PC-9 (cell line): Measurements from ENCODE around the gene ACTR5. TPM values are rescaled to one million over a fixed set of nuclear protein-coding genes. Genes with fewer than 3 reads are reported as not detected.
"Not testable (repeated sequence)": the region's sequence is repeated elsewhere in the genome, so short reads cannot be mapped to it uniquely, and the experiment has no call there.

ENCODE experiments used
- BruUV-seq: library from RNA; stranded (reverse); fragments of 400-500 nt; replicated peaks from 2 replicates; lab custom pipeline; 2021; lab: Mats Ljungman, UMichigan
- CTCF ChIA-PET: fragments of 300-600 bp; sonication (Branson Sonifier 250); formaldehyde crosslinking; loops from one replicate; lab custom pipeline; 2022; ENCODE audit warnings: antibody characterized with exemption; lab: Charles Lee
- POLR2A ChIA-PET: fragments of 300-600 bp; sonication (Branson Sonifier 250); formaldehyde crosslinking; loops from one replicate; lab custom pipeline; 2022; ENCODE audit warnings: antibody characterized with exemption; ENCODE audit not compliant: unreplicated experiment; lab: Charles Lee
- DNase-seq, 2 experiments: peaks; one replicate each; pipeline versions ENCODE4 v3.0.0 to v3.0.0-alpha.2; 2015 to 2022; ENCODE audit warnings: mixed read lengths in 1 of 2
- H2AFZ ChIP-seq: fragments of 200-600 bp; sonication (generic); 2 replicates; pipeline ENCODE4 v1.8.1; 2017; ENCODE audit warnings: antibody characterized with exemption
- H3F3A ChIP-seq: fragments of 200-600 bp; sonication (generic); 2 replicates; pipeline ENCODE4 v1.8.1; 2017; ENCODE audit warnings: antibody characterized with exemption, mild to moderate bottlenecking, low read depth; ENCODE audit not compliant: insufficient read depth
- H3K27ac ChIP-seq: fragments of 200-600 bp; sonication (generic); 2 replicates; pipeline ENCODE4 v1.6.1; 2016; ENCODE audit warnings: mixed run types
- H3K27me3 ChIP-seq: fragments of 200-600 bp; sonication (generic); 2 replicates; pipeline ENCODE4 v1.6.1; 2016; ENCODE audit warnings: low read depth, mixed run types; ENCODE audit not compliant: insufficient read depth
- H3K36me3 ChIP-seq: fragments of 200-600 bp; sonication (generic); 2 replicates; pipeline ENCODE4 v1.6.1; 2016; ENCODE audit warnings: low read depth, mixed run types
- H3K4me1 ChIP-seq: fragments of 200-600 bp; sonication (generic); replicated peaks from 2 replicates; pipeline ENCODE4 v1.6.1; 2016; ENCODE audit warnings: mixed run types; ENCODE audit not compliant: insufficient read depth
- H3K4me2 ChIP-seq: fragments of 200-600 bp; sonication (generic); 2 replicates; pipeline ENCODE4 v1.6.1; 2017; ENCODE audit warnings: mixed run types
- H3K4me3 ChIP-seq: fragments of 200-600 bp; sonication (generic); 2 replicates; pipeline ENCODE4 v1.6.1; 2016; ENCODE audit warnings: mixed run types
- H3K79me2 ChIP-seq: fragments of 200-600 bp; sonication (generic); 2 replicates; pipeline ENCODE4 v1.6.1; 2017; ENCODE audit warnings: low read depth, mixed run types
- H3K9me2 ChIP-seq: fragments of 200-600 bp; sonication (generic); 2 replicates; pipeline ENCODE4 v1.8.1; 2017; ENCODE audit warnings: mild to moderate bottlenecking; ENCODE audit not compliant: insufficient read depth
- H3K9me3 ChIP-seq: fragments of 200-600 bp; sonication (generic); 2 replicates; pipeline ENCODE4 v1.8.1; 2016; ENCODE audit warnings: low read depth; ENCODE audit not compliant: insufficient read depth
- H4K20me1 ChIP-seq: fragments of 200-600 bp; sonication (generic); 2 replicates; pipeline ENCODE4 v1.8.1; 2017; ENCODE audit not compliant: insufficient read depth
- EZH2 ChIP-seq: fragments of 200-600 bp; sonication (generic); IDR thresholded peaks from 2 replicates; pipeline ENCODE4 v1.8.0; 2017; ENCODE audit warnings: antibody characterized with exemption, low read depth
- intact Hi-C: fragments of 100-400 bp; cut with micrococcal nuclease; formaldehyde crosslinking; loops from one replicate; pipeline ENCODE4 v1.10.0; 2022; ENCODE audit not compliant: unreplicated experiment
- total RNA-seq: library from RNA; stranded (reverse); gene quantifications from 2 replicates; pipeline ENCODE4 v1.2.3, GENCODE V29; 2021
- TF ChIP-seq, protein P1 (sequence below): fragments of 200-600 bp; sonication (generic); conservative IDR thresholded peaks from 2 replicates; pipeline ENCODE4 v1.6.1; 2017; ENCODE audit warnings: mixed run types, antibody characterized with exemption, mild to moderate bottlenecking, moderate library complexity

Gene ACTR5
- total RNA-seq, 1 experiment from 2014 or later = 7.8 TPM

GRCh38 chr20:38791291-38791690 lies 43.0 kb downstream of the ACTR5 start:
- no peak for DNase-seq
- no peak for TF ChIP-seq EZH2
- TF ChIP-seq, protein P1, sequence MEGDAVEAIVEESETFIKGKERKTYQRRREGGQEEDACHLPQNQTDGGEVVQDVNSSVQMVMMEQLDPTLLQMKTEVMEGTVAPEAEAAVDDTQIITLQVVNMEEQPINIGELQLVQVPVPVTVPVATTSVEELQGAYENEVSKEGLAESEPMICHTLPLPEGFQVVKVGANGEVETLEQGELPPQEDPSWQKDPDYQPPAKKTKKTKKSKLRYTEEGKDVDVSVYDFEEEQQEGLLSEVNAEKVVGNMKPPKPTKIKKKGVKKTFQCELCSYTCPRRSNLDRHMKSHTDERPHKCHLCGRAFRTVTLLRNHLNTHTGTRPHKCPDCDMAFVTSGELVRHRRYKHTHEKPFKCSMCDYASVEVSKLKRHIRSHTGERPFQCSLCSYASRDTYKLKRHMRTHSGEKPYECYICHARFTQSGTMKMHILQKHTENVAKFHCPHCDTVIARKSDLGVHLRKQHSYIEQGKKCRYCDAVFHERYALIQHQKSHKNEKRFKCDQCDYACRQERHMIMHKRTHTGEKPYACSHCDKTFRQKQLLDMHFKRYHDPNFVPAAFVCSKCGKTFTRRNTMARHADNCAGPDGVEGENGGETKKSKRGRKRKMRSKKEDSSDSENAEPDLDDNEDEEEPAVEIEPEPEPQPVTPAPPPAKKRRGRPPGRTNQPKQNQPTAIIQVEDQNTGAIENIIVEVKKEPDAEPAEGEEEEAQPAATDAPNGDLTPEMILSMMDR = no peak
- Histone ChIP-seq H3K36me3 (no peaks in the 10 kb centered on the region), H3K27me3 (no peaks in the 10 kb centered on the region), H3K4me1 (peaks cover 17% of the 10 kb centered on the region), H3K27ac (no peak overlapping the region), H3K79me2 (no peaks in the 10 kb centered on the region), H2AFZ (no peak overlapping the region), H3F3A (peaks cover 7% of the 10 kb centered on the region), H3K9me3 (no peaks in the 10 kb centered on the region), H4K20me1 (no peaks in the 10 kb centered on the region), H3K4me2 (no peak overlapping the region), H3K9me2 (no peaks in the 10 kb centered on the region), H3K4me3 (no peak overlapping the region)
- intact Hi-C loops = loop anchor here (2.0 to 5.0 kb wide), 2 partner anchors 36 to 144 kb away; no protein-coding TSS in a partner anchor
- ChIA-PET POLR2A (no interaction called here), CTCF (interaction anchor here (0.7 to 0.8 kb wide), 2 partner anchors 15 to 103 kb away, joined by 4 read pairs; no protein-coding TSS in a partner anchor)
- no TSS peak for BruUV-seq

DNA sequence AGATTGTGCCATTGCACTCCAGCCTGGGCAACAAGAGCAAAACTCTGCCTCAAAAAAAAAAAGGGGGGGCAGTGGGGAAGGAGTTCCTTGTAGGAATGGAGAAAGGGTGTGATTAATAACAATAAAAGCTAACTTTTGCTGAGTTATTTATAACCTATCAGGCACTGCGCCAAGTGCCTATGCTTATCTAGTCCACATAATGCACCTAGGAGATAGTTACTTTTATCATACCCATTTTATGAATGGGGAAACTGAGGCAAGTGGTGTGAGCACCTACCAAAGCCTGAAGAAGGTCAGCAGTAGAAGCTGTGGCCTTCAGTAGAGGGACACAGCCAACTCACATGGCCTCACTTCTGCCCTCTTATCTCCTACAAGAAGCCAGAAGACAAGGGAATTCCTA lies 43.7 kb downstream of the ACTR5 start:
- ChIA-PET CTCF (interaction anchor here (0.7 to 0.8 kb wide), 2 partner anchors 16 to 102 kb away, joined by 4 read pairs; no protein-coding TSS in a partner anchor), POLR2A (no interaction called here)
- H4K20me1 ChIP-seq = no peaks in the 10 kb centered on the region
- TF ChIP-seq EZH2 = no peak
- TF ChIP-seq, protein P1 = no peak
- no peak overlapping the region for H3K4me2 ChIP-seq
- H3K27me3 ChIP-seq = no peaks in the 10 kb centered on the region
- BruUV-seq = no TSS peak
- no peak overlapping the region for H2AFZ ChIP-seq
- no peaks in the 10 kb centered on the region for H3K36me3 ChIP-seq
- H3K79me2 ChIP-seq = no peaks in the 10 kb centered on the region
- intact Hi-C loops = loop anchor here (2.0 to 5.0 kb wide), 2 partner anchors 35 to 145 kb away; no protein-coding TSS in a partner anchor
- H3K9me3 ChIP-seq = no peaks in the 10 kb centered on the region
- H3K27ac ChIP-seq = no peak overlapping the region
- H3K9me2 ChIP-seq = no peaks in the 10 kb centered on the region
- no peak for DNase-seq
- H3F3A ChIP-seq = peaks cover 6% of the 10 kb centered on the region; the same call in 1 of the 2 replicates
- H3K4me3 ChIP-seq = no peak overlapping the region
- H3K4me1 ChIP-seq = peaks cover 17% of the 10 kb centered on the region

- H3K9me2 ChIP-seq, H3K79me2 ChIP-seq, H3F3A ChIP-seq, CTCF ChIA-PET, H3K27me3 ChIP-seq, BruUV-seq, DNase-seq, H4K20me1 ChIP-seq, H3K4me3 ChIP-seq, H3K9me3 ChIP-seq, POLR2A ChIA-PET, H3K4me2 ChIP-seq, H3K36me3 ChIP-seq, H3K27ac ChIP-seq, H2AFZ ChIP-seq: not testable (repeated sequence)
- H3K4me1 ChIP-seq = peaks cover 17% of the 10 kb centered on the region
- intact Hi-C loops = loop anchor here (5.0 kb wide), 1 partner anchor 33 kb away; no protein-coding TSS in a partner anchor
These were observed 45.8 kb downstream of the ACTR5 start for GRCh38 chr20:38794057-38794456.

GRCh38 chr20:38798266-38798665 lies 50.0 kb downstream of the ACTR5 start:
- H3K9me3 ChIP-seq = no peaks in the 10 kb centered on the region
- H3K4me1 ChIP-seq = no peaks in the 10 kb centered on the region
- H4K20me1 ChIP-seq = no peaks in the 10 kb centered on the region
- no peaks in the 10 kb centered on the region for H3K27me3 ChIP-seq
- H3F3A ChIP-seq = no peaks in the 10 kb centered on the region
- no peak for DNase-seq
- ChIA-PET POLR2A (no interaction called here), CTCF (no interaction called here)
- H3K4me2 ChIP-seq = no peak overlapping the region
- H3K36me3 ChIP-seq = no peaks in the 10 kb centered on the region
- TF ChIP-seq, protein P1 = no peak
- no peak for TF ChIP-seq EZH2
- no peak overlapping the region for H3K4me3 ChIP-seq
- no peaks in the 10 kb centered on the region for H3K9me2 ChIP-seq
- H3K79me2 ChIP-seq = no peaks in the 10 kb centered on the region
- no TSS peak for BruUV-seq
- H2AFZ ChIP-seq = no peak overlapping the region
- intact Hi-C loops = no loop called here
- no peak overlapping the region for H3K27ac ChIP-seq
